GM10248 (cell line): ENCODE data around the gene OTOP1.
"Not testable (repeated sequence)": the region's sequence is repeated elsewhere in the genome, so short reads cannot be mapped to it uniquely, and the experiment has no call there.

Source experiments
- CTCF ChIA-PET: fragments of 300-600 bp; sonication (Branson Sonifier 250); formaldehyde crosslinking; extraction: SDS; loops from one replicate; lab custom pipeline; 2021; ENCODE audit warnings: antibody characterized with exemption; lab: Yijun Ruan, JAX
- POLR2A ChIA-PET: fragments of 350-650 bp; sonication (Branson Sonifier 250); formaldehyde crosslinking; extraction: SDS; loops from one replicate; lab custom pipeline; 2020; ENCODE audit warnings: antibody characterized with exemption; lab: Yijun Ruan, JAX
- DNase-seq: peaks from one replicate; pipeline ENCODE4 v3.0.0; 2012; ENCODE audit errors: extremely low spot score
- CTCF ChIP-seq: IDR thresholded peaks from 2 replicates; pipeline ENCODE4 v1.5.1; 2012; ENCODE audit warnings: mild to moderate bottlenecking, low read depth; ENCODE audit errors: extremely low read depth, missing control alignments, control extremely low read depth

OTOP1 gene

GRCh38 chr4:4233610-4234009 is 6.9 kb upstream of the OTOP1 start:
- ChIA-PET POLR2A (no interaction called here), CTCF (no interaction called here)
- DNase-seq, result no peak
- no peak for TF ChIP-seq CTCF

GRCh38 chr4:4228356-4228668 is 1.6 kb upstream of the OTOP1 start:
- TF ChIP-seq CTCF, result no peak
- CTCF ChIA-PET, result no interaction called here
- DNase-seq, result no peak
- POLR2A ChIA-PET, result no interaction called here

GRCh38 chr4:4227510-4228355 is 1.0 kb upstream of the OTOP1 start:
- no peak for TF ChIP-seq CTCF
- ChIA-PET POLR2A (no interaction called here), CTCF (no interaction called here)
- DNase-seq, result no peak

- DNase-seq, result no peak
- POLR2A ChIA-PET, result no interaction called here
- CTCF ChIA-PET, result no interaction called here
- TF ChIP-seq CTCF, result no peak
These were observed 669 bp downstream of the OTOP1 start for GRCh38 chr4:4225915-4226605.

- DNase-seq, result no peak
- no peak for TF ChIP-seq CTCF
- ChIA-PET CTCF (no interaction called here), POLR2A (no interaction called here)
These were observed 9.6 kb downstream of the OTOP1 start for GRCh38 chr4:4217113-4217512.

- CTCF ChIA-PET, result no interaction called here
- no peak for DNase-seq
These were observed 10.1 kb downstream of the OTOP1 start for GRCh38 chr4:4216648-4217047.

GRCh38 chr4:4213674-4214073 is 13.1 kb downstream of the OTOP1 start:
- POLR2A ChIA-PET, DNase-seq, CTCF ChIA-PET: not testable (repeated sequence)

More at GRCh38 chr4:4216648-4217047, 10.1 kb downstream of the OTOP1 start:
- POLR2A ChIA-PET, result no interaction called here
- TF ChIP-seq CTCF, result no peak
